RWPE1 (cell line): ENCODE results near the gene MSRB3.

ENCODE experiments used
- CTCF ChIA-PET: fragments of 350-600 bp; sonication (Branson Sonifier 250); formaldehyde crosslinking; extraction: SDS; loops from one replicate; lab custom pipeline; 2021; lab: Yijun Ruan, JAX
- POLR2A ChIA-PET: fragments of 400-600 bp; formaldehyde crosslinking; extraction: SDS; loops from one replicate; lab custom pipeline; 2020; ENCODE audit warnings: antibody characterized with exemption; ENCODE audit not compliant: low non-redundant PET; lab: Yijun Ruan, JAX
- DNase-seq: peaks from one replicate; pipeline ENCODE4 v3.0.0; 2012; ENCODE audit warnings: low spot score
- H3K27ac ChIP-seq: fragments of 450-650 bp; 2 replicates; pipeline ENCODE4 v1.5.1; 2017
- TF ChIP-seq, protein P1 (sequence below): fragments of 450-650 bp; conservative IDR thresholded peaks from 2 replicates; pipeline ENCODE4 v1.5.1; 2017; ENCODE audit warnings: low read depth, mild to moderate bottlenecking

MSRB3 gene

DNA sequence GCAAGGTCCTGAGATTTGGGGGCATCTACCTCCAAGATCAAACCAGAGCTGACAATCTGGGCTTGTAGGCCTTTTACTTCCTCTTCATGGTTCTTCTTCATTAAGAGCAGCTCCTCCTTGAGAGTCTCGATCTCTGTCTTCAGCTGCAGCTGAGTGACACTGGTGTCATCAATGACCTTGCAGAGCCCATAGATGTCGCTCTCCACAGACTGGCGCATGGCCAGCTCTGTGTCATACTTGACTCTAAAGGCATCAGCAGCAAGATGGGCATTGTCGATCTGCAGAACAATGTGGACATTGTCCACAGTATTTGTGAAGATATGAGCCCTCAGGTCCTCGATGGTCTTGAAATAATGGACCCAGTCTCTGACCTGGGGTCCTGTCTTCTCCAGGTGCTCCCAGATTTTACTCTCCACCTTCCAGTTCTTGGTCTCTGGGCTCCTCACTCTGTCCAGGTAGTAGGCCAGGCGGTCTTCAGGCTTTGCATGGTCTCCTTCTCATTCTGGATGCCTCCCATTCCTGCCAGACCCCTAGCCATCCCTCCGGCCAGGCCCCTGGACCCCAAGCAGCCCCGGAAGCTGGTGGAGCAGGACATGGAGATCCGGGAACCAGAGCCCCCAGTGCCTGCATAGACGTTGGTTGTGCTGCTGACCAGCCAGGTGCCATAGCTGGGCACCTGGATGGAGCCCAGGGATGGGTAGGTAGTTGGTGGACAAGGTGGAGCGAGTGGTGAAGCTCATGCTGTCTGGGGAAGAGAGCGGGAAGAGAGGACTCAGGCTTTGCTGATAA, 141.0 kb downstream of the MSRB3 start:
- ChIA-PET CTCF (interaction anchor here (0.6 to 0.8 kb wide), 2 partner anchors 8 kb away, joined by 3 read pairs; no protein-coding TSS in a partner anchor), POLR2A (no interaction called here)
- TF ChIP-seq, protein P1, sequence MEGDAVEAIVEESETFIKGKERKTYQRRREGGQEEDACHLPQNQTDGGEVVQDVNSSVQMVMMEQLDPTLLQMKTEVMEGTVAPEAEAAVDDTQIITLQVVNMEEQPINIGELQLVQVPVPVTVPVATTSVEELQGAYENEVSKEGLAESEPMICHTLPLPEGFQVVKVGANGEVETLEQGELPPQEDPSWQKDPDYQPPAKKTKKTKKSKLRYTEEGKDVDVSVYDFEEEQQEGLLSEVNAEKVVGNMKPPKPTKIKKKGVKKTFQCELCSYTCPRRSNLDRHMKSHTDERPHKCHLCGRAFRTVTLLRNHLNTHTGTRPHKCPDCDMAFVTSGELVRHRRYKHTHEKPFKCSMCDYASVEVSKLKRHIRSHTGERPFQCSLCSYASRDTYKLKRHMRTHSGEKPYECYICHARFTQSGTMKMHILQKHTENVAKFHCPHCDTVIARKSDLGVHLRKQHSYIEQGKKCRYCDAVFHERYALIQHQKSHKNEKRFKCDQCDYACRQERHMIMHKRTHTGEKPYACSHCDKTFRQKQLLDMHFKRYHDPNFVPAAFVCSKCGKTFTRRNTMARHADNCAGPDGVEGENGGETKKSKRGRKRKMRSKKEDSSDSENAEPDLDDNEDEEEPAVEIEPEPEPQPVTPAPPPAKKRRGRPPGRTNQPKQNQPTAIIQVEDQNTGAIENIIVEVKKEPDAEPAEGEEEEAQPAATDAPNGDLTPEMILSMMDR = no peak
- no peak for DNase-seq
- H3K27ac ChIP-seq = no peak overlapping the region

DNA sequence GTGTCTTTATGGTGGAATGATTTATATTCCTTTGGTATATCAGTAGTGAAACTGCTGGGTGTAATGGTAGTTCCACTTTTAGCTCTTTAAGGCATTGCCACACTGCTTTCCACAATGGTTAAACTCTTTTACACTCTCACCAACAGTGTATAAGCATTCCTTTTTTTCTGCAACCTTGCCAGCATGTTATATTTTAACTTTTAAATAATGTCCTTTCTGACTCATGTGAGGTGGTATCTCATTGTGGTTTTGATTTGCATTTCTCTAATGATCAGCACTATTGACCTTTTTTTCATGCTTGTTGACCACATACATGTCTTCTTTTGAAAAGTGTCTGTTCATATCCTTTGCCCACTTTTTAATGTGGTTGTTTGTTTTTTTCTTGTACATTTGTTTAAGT, 142.5 kb downstream of the MSRB3 start:
- ChIA-PET CTCF (no interaction called here), POLR2A (no interaction called here)
- no peak overlapping the region for H3K27ac ChIP-seq
- DNase-seq = no peak
- TF ChIP-seq, protein P1 = no peak

DNA sequence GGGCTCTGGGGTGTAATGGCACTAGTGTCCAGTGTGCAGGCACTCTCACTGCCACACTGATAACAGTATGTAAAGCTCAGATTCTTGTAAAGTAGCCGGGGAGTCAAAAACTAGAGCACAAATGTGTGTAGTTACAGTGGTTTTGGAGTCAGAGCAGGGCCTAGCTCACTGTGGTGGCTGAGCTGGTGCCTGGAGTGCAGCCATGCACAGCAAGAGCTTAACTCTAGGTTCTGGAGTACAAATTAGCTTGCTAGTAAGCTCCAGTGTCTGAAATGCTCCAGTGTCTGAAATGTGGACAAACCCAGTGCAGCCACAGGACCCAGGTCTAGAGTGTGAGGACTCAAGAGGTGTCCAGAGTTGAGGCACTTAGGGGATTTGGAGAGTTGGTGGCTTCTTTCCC, 149.2 kb downstream of the MSRB3 start:
- DNase-seq = no peak
- POLR2A ChIA-PET = no interaction called here
- CTCF ChIA-PET = interaction anchor here (0.5 kb wide), 1 partner anchor 9 kb away, joined by 3 read pairs; no protein-coding TSS in a partner anchor
- TF ChIP-seq, protein P1 = no peak
- no peak overlapping the region for H3K27ac ChIP-seq

DNA sequence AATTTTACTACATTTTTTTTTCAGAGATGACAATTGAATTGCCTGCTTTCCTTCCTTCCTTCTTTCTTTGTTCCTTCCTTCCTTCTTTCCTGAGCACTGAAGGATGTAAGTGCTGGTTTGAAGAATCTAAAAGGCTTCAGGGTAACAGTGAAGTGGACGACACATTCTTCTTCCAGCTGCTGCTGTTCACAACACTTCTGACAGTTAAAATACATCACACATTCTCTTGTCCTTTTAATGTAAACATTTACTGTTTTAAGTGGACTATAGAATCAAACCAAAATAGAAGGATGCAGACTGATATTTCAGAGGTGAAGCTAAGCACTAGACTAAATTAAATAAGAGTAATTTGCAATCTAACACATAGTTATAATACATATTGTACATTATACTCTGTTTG, 151.5 kb downstream of the MSRB3 start:
- ChIA-PET POLR2A (no interaction called here), CTCF (no interaction called here)
- TF ChIP-seq, protein P1 = no peak
- DNase-seq = no peak
- H3K27ac ChIP-seq = no peak overlapping the region

DNA sequence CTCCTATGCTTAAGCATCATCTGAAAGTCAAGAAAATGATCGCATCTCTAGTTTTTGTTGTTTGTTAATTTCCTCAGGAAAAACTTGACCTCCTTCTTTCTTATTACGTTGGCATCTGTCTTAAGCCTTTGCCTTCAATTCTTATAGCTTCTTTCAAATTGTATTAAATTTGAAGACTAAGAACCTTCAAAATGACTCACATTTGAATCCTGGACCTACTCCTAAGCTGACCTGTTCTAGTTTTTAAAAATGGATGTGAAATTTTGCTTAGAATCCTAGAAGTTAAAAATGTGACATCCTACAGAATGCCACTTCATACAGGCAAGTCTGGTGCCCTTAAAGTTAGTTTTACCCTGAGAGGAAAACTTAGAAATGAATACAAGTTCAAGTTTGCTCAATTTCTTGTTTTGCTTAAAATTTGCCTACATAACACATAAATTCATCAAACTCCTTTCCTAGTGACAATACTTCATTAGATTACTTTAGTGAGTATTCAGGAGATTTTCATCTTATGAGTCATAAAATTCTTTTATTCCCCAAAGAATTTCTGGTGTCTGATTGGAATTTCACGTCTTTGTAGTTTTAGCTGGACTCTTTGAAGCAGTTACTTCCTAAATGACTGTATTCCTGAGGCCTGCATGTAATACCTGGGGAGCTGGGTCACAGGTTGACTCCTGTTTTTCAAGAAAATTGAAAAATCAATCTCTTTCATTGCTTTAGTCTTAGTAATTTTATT, 152.3 kb downstream of the MSRB3 start:
- POLR2A ChIA-PET = no interaction called here
- TF ChIP-seq, protein P1 = no peak
- no peak overlapping the region for H3K27ac ChIP-seq
- DNase-seq = peak; percentile 77
- CTCF ChIA-PET = no interaction called here

DNA sequence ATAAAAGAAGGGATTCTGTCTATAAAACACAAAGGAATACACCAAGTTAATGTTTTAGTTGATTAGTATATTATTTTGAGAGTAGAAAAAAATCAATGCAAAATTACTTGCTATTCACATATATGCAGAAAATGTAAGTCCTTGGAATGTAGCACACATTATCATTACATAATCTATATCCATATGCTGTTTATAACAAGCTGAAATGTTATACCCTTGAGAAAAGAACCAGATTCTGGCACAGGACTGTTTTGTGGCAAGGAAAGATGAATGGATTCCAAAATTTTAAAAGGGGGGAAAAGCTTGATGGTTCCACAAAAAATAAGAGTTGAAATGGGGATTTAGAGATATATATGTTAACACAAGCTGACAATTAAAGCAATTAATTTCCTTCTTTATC, 153.6 kb downstream of the MSRB3 start:
- ChIA-PET CTCF (interaction anchor here (0.7 kb wide), 2 partner anchors 47 to 389 kb away, joined by 5 to 7 read pairs; no protein-coding TSS in a partner anchor), POLR2A (no interaction called here)
- no peak overlapping the region for H3K27ac ChIP-seq

More for the DNA sequence above, 153.6 kb downstream of the MSRB3 start:
- DNase-seq = no peak
- TF ChIP-seq, protein P1 = no peak
